RPMI8226 (cell line): ENCODE measurements around the gene FRMD8.

Source experiments
- DNase-seq: peaks from one replicate; pipeline ENCODE4 v3.0.0-alpha.2; 2015

The FRMD8 gene, protein sequence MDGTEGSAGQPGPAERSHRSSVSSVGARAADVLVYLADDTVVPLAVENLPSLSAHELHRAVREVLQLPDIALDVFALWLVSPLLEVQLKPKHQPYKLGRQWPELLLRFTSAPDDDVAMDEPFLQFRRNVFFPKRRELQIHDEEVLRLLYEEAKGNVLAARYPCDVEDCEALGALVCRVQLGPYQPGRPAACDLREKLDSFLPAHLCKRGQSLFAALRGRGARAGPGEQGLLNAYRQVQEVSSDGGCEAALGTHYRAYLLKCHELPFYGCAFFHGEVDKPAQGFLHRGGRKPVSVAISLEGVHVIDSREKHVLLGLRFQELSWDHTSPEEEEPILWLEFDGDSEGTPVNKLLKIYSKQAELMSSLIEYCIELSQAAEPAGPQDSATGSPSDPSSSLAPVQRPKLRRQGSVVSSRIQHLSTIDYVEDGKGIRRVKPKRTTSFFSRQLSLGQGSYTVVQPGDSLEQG

DNA sequence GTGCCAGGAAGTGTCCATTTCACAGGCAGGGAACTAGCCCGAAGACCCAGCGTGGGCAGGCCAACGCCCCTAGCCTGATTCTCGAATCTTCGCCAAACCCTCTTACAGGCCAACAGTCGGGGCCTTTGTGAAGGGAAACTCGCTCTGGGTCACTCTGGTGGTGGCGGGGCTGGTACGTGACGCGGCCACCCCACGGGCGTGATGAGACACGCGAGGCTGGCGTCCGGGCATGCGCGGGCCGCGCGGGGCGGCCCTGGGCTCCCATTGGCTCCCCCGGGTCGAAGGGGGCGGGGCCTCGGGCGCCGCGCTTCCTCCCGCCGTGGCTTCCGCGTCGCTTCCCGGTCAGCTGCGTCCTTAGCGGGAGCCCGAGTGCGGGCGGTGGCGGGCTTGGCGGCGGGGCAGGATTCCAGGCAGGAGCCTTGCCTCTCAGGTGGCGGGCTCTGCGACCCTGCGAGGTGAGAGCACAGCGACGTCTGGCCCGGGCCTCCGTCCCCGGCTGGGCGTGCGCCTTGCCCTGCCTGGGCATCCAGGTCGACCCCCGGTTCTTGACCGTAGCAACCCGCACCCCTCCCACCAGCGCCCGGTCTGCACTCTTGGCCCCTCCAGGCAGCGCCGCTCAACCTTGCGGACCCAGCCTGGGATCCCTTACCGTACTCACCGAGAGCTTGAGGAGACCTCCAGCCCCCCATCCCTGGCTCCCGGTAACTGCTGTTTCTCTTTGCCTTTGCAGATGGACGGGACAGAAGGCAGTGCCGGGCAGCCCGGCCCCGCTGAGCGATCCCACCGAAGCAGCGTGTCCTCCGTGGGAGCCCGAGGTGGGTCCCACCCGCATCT, at the start of gene FRMD8:
TSS of gene FRMD8 (plus strand) at position 331 of the 834 bp plus-strand sequence. CDS start at position 731, 400 bp downstream.
- peak; percentile 93 for DNase-seq

- DNase-seq: no peak
Measured at GRCh38 chr11:65338676-65339075, 47.8 kb upstream of the FRMD8 start.

- no peak for DNase-seq
Measured at GRCh38 chr11:65340226-65340625, 46.2 kb upstream of the FRMD8 start.

GRCh38 chr11:65341856-65342255, 44.6 kb upstream of the FRMD8 start:
- no peak for DNase-seq

- DNase-seq: no peak
Measured at GRCh38 chr11:65351511-65351910, 34.9 kb upstream of the FRMD8 start.

DNA sequence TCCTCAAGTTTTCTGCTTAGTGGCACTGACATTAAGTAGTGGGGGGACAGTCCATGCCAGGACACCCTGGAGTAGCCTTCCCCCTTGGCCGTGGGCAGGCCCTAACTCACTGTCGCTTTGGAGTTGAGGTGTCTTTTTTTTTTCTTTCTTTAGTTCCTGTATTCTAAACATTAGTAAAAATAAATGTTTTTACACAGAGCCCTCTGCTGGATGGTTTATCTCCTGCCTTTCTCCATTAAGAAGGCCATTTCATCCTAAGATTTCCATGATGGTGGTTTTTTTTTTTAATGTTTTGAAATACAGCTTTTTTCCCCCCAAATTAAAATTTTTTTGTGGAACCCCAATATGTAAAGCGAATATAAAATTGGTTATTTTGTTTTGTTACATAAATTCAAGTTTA, 33.7 kb upstream of the FRMD8 start:
- peak; percentile 37 for DNase-seq

DNA sequence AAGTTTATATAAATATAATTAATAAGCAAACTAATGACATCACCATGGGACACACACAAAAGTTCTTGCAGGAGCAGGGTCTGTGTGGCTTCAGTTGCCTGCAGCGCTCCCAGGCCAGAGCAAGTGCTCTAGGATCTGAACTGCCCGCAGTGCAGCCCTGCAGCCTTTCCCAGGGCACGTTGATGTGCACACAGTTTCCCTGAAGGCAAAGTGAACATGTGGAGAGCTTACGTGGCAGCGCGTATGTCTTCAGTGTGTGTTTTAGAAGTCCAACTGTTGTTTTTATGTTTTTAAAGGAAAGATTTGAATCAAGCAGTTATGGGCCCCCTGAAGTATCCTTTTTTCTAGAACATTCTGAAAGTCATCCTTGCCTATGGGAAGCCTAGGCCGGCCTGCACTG, 33.1 kb upstream of the FRMD8 start:
- no peak for DNase-seq

GRCh38 chr11:65353900-65354264, 32.6 kb upstream of the FRMD8 start:
- no peak for DNase-seq

DNA sequence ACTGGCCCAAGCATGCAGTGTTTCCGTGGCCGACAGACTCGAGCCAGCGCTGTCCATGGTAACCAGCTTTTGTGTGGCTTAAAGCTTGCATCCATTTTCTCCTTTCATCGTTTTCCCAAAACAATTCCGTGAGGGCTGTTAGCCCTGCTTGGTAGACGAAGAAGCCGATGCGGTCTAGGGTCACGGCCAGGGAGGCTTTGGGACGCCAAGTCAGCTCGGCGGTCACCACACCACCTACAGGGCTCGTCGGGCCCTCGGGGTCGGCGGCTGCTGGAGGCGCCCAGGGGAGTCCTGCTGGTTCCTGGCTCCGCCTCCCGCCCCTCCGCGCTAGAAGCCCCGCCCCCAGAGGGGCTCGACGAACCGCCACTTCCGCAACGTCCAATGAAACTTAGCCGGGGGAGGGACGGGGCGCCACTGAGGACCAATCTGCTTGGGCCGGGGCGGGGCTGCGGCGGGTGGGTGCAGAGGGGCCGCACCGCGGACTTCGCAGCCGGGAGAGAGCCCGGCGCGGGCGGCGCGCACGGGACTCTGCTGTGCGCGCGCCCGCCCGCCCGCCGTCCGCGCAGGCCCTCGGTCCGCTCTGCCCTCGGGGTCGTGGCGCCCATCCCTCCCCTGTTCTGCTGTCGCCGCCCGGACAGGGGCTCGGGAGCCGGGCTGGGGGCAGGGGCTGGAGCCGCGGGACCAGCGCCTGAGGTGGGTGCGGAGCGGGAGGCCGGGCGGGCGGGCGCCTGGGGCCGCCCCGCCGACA, 32.0 kb upstream of the FRMD8 start, which contains the start of gene TIGD3:
TSS of gene TIGD3 (plus strand) at position 487 of the 748 bp plus-strand sequence. CDS start 1,058 bp downstream, outside the sequence.
- DNase-seq: peak; percentile 99

- DNase-seq: peak; percentile 79
Measured at GRCh38 chr11:65355013-65355775, 31.2 kb upstream of the FRMD8 start.

GRCh38 chr11:65355776-65356393, 30.6 kb upstream of the FRMD8 start:
- DNase-seq: no peak

DNA sequence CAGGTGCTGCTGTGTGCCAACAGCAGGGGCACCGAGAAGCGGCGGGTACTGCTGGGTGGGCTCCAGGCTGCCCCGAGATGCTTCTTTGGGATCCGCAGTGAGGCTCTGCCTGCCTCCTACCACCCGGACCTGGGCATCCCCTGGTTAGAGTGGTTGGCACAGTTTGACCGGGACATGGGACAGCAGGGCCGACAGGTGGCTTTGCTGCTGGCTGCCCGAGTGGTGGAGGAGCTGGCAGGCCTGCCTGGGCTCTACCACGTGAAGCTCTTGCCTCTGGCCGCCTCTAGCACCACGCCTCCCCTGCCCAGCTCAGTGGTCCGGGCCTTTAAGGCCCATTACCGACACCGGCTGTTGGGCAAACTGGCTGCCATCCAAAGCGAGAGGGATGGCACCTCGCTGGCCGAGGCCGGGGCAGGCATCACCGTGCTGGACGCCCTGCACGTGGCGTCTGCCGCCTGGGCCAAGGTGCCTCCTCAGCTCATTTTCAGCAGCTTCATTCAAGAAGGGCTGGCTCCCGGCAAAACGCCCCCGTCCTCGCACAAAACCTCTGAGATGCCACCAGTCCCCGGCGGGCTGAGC, 30.0 kb upstream of the FRMD8 start:
- no peak for DNase-seq

DNA sequence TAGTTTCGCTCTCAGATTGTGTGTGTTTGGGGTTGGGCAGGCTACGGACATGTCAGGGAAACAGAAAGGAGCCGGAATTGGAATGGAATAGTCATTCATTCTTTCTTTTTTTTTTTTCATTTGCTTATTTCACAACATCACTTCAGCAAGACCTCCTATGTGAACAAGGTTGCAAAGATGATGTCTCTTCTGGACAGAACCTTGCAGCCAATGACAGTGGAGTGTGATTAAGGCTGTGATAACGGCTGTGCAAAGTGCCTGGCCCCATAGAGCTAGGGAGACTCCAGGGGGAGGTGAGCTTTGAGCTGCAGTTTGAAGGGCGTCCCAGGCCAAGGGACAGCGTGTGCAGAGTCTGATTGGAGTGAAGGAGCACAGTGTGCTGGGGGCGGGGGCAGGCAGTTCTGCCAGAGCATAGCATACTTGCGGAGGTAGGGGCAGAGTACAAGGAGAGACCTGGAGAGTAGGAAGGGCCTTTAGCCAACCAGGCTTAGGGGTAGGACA, 28.5 kb upstream of the FRMD8 start:
- no peak for DNase-seq

DNA sequence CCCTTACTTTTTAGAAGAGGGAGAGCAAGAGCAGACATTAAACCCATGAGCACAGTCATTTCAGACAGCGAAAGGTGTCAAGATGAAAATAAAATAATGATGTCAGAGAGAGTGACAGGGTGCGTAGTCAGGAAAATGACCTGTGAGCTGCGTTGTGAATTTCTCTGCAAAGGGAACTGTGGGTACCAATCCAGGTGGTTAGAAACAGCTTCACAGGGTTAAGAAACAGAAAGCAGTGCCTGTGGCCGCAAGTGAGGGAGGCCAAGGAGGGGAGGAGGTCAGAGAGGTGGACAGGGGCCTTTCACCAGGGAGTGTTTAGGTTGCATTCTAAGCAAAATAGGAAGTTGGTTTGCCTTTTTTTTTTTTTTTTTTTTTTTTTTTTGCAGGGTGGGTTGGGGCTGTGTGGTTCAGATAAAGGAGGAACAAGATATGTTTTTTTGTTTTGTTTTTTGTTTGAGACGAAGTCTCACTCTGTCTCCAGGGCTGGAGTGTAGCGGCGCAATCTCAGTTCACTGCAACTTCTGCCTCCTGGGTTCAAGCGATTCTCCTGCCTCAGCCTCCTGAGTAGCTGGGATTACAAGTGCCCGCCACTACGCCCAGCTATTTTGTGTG, 24.0 kb upstream of the FRMD8 start:
- peak; percentile 73 for DNase-seq

DNA sequence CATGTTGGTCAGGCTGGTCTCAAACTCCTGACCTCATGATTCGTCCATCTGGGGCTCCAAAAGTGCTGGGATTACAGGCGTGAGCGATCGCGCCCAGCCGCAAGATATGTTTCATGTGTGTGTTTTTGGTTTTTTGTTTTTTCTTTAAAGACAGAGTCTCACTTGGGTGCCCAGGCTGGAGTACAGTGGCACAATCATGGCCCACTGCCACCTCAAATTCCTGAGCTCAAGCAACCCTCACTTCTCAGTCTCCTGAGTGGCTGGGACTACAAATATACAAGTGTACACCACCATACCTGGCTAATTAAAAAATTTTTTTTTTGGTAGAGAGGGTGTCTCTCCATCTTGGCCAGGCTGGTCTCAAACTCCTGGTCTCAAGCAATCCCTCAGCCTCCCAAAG, 23.5 kb upstream of the FRMD8 start:
- peak; percentile 27 for DNase-seq

GRCh38 chr11:65363770-65364169, 22.7 kb upstream of the FRMD8 start:
- no peak for DNase-seq

GRCh38 chr11:65366340-65366773, 20.1 kb upstream of the FRMD8 start:
- DNase-seq: peak; percentile 73

DNA sequence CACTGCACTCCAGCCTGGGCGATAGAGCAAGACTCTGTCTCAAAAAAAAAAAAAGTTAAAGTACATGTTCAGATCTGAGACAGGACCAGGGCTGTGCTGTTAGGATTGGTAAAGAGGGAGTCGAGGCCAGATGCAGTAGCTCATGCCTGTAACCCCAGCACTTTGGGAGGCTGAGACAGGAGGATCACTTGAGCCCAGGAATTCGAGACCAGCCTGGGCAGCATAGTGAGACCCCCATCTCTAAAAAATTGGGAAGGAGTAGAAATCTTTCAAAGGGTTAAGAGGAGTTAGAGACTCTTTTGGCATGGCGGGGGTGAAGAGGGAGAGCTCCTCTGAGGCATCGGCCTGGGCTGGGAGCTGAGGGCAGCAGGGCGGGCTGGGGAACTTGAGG, 15.8 kb upstream of the FRMD8 start:
- DNase-seq: no peak

- DNase-seq: no peak
Measured at GRCh38 chr11:65373839-65374580, 12.4 kb upstream of the FRMD8 start.

DNA sequence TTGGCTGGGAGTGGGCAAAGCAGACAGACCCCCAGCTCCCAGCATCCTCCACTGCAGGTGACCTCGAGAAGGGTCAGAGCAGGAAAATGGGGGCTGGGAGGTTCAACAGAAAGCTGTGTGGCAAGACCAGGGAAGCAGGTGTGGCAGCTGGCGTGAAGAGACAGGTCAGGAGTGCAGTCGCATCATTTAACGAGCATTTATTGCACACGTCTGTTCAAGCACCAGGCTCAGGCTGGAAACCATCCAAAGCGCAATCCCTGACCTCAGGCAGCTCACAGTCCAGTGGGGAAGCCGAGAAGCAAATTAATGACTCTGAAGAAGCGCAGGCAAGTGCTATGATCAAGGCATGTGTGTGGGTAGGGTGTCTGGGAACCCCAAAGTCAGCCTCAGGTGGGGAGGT, 11.4 kb upstream of the FRMD8 start:
- DNase-seq: no peak
